Thyroid gland (tissue), 4 donors: ENCODE data around the gene PPP2R2C.

ENCODE experiments used
- POLR2A ChIP-seq, 2 donors: fragments of 450-650 bp; IDR thresholded peaks; one replicate each; pipeline ENCODE4 v1.6.1; 2017; ENCODE audit warnings: antibody characterized with exemption in 2 of 2, mild to moderate bottlenecking in 2 of 2, moderate library complexity in 1 of 2
- TF ChIP-seq, protein P1 (sequence below), 6 experiments: fragments of 200-600 bp in 3 of 6; fragments of 450-650 bp in 3 of 6; sonication (generic) in 3 of 6; IDR thresholded peaks; one replicate each; pipeline ENCODE4 v1.5.1; 2016 to 2019; ENCODE audit warnings: antibody characterized with exemption in 6 of 6, mild to moderate bottlenecking in 2 of 6, inconsistent platforms in 1 of 6, moderate library complexity in 1 of 6

DNA sequence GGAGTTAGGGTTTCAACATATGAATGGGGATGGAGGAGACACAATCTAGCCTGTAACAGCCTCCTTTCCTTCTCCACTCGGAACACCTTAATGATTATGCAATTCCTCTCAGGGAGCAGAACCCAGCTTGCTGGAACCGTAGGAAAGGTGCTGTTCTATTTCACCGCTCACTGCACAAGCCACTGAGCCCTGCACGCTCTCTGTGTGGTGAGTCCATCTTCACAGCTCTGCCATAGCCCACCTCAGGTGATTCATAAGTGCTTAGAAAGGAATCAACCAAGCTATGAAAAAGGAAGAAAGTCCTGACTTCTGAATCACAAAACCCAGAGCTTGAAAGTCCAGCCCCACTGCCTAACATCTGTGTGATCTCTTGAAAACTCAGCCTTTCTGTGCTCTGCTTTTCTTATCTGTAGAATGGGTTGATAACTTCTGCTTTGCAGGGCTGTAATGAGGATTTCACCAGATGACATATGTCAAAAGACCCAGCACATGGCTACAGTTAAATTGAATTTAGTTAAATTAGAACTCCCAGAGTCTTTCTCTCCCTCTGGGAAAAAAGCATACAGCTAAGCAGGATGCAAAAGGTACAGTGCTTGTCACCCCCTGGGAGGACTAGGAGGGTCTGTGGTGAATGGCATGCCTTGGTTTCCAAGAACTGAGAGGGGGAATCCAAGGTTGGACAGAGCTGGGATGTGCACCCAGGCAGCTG is 111.2 kb downstream of the PPP2R2C start:
- TF ChIP-seq, protein P1, sequence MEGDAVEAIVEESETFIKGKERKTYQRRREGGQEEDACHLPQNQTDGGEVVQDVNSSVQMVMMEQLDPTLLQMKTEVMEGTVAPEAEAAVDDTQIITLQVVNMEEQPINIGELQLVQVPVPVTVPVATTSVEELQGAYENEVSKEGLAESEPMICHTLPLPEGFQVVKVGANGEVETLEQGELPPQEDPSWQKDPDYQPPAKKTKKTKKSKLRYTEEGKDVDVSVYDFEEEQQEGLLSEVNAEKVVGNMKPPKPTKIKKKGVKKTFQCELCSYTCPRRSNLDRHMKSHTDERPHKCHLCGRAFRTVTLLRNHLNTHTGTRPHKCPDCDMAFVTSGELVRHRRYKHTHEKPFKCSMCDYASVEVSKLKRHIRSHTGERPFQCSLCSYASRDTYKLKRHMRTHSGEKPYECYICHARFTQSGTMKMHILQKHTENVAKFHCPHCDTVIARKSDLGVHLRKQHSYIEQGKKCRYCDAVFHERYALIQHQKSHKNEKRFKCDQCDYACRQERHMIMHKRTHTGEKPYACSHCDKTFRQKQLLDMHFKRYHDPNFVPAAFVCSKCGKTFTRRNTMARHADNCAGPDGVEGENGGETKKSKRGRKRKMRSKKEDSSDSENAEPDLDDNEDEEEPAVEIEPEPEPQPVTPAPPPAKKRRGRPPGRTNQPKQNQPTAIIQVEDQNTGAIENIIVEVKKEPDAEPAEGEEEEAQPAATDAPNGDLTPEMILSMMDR (IDR thresholded peaks at IDR 0.05) = no peak
- TF ChIP-seq POLR2A (IDR thresholded peaks at IDR 0.05) = no peak
